ENCODE data around the gene RPL23.

The RPL23 gene

DNA sequence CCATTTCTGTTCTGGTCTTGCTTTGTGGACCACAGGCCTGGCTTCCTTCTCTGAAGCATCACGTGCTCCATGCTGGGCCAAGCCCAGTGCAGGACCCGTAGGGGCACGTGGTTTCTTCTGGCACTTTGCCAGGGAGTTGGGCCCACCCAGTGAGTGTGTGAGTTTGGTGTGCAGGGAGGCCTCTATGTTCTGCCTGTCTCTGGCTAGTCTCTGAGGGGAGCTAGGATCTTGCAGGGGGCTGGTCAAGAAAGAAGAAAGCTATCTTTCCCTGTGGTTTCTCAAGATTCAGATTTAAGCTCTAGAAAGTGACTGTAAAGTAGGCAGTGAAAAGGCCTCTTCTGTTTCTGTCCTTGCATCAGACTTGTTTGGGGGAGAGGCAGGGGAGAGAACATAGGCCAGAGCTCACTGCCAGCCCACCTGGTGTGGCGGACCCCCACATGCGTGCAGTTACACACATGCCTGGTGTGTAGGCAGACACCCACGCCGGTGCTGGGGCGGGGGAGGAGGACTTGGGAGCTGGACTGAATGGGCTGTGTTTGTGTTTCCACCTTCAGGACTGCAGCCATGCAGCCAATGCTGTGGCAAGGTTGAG is 28.2 kb upstream of the RPL23 start:
- DNase-seq (ENCODE audit: extremely low spot score), result peak; percentile 54

DNA sequence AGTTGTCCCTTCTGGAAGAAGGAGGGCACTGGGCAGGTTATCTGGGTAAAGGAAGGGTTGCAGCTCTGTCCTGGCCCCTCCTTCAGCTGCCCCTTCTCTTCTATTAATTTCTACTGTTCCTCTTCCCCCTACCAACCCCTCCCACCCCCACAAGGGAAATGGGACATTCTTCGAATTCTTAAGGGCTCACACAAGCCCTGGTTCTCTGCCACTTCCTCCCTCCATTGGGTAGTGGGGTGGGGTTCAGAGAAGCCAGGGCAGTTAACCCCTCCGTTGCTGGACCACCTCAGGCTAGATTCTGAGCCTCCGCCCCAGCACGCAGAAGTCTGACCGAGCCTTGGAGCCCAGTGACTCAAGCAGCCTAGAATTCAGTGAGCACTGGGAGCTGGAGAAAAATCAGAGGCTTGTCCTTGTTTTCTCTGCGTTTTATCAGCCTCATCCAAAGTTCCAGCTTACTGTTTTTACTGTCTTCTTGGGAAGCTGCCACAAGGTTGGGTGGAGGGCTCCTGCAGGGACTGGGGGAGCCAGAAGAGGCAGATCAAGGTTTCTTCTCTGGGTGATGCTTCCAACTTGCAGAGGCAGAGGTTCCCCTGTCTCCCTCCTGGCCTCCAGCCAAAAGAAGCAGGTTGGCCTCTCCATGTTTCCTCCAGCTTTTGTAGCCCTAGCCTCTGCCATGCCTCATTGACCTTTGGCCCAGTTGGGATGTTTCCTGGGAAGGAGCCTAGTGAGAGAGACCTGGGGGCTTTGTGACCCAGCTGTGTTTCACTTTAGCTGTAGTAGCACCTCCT is 26.6 kb upstream of the RPL23 start:
- CTCF ChIA-PET, result interaction anchor here (0.6 to 0.8 kb wide), 2 partner anchors 10 to 273 kb away, joined by 3 read pairs; partner anchors contain the start of gene LASP1
- POLR2A ChIA-PET, result interaction anchor here (2.7 to 4.0 kb wide), 2 partner anchors 9 to 26 kb away, joined by 10 to 42 read pairs; partner anchors contain the start of genes LASP1 and RPL23
- TF ChIP-seq ELF4 (IDR thresholded peaks at IDR 0.05) (no peak), FOXM1 (IDR thresholded peaks at IDR 0.05; ENCODE audit: borderline replicate concordance) (no peak), TARDBP (IDR thresholded peaks at IDR 0.05) (no peak), NFRKB (IDR thresholded peaks at IDR 0.05) (no peak), FOXA1 (IDR thresholded peaks at IDR 0.05) (no peak), SUZ12 (IDR thresholded peaks at IDR 0.05) (no peak), LEF1 (IDR thresholded peaks at IDR 0.05; ENCODE audit: borderline replicate concordance) (no peak), ZNF384 (IDR thresholded peaks at IDR 0.05) (no peak), ARNT (IDR thresholded peaks at IDR 0.05) (no peak), BHLHE40 (IDR thresholded peaks at IDR 0.05; ENCODE audit: borderline replicate concordance) (no peak), PKNOX1 (IDR thresholded peaks at IDR 0.05) (no peak), L3MBTL2 (conservative IDR thresholded peaks at IDR 0.05) (no peak), HDGF (IDR thresholded peaks at IDR 0.05; ENCODE audit: borderline replicate concordance) (no peak), SP1 (IDR thresholded peaks at IDR 0.05) (no peak), CTBP1 (IDR thresholded peaks at IDR 0.05; ENCODE audit: borderline replicate concordance) (no peak)
- DNase-seq (ENCODE audit: extremely low spot score), result no peak

More for the DNA sequence above, 28.2 kb upstream of the RPL23 start:
- TF ChIP-seq FOXA1 (IDR thresholded peaks at IDR 0.05) (no peak), L3MBTL2 (conservative IDR thresholded peaks at IDR 0.05) (peak; percentile 65)
- ChIA-PET POLR2A (interaction anchor here (0.8 to 4.0 kb wide), 6 partner anchors 10 to 318 kb away, joined by 3 to 42 read pairs (median 4); partner anchors contain the start of genes CWC25, LASP1, RPL19 and RPL23), CTCF (no interaction called here)

- no peak for TF ChIP-seq ARNT (IDR thresholded peaks at IDR 0.05)
- no peak for TF ChIP-seq LEF1 (IDR thresholded peaks at IDR 0.05; ENCODE audit: borderline replicate concordance)
- no peak for TF ChIP-seq L3MBTL2 (conservative IDR thresholded peaks at IDR 0.05)
- TF ChIP-seq FOXA1 (IDR thresholded peaks at IDR 0.05), result no peak
- TF ChIP-seq SP1 (IDR thresholded peaks at IDR 0.05), result no peak
- TF ChIP-seq BHLHE40 (IDR thresholded peaks at IDR 0.05; ENCODE audit: borderline replicate concordance), result no peak
- TF ChIP-seq HDGF (IDR thresholded peaks at IDR 0.05; ENCODE audit: borderline replicate concordance), result no peak
- no peak for TF ChIP-seq FOXM1 (IDR thresholded peaks at IDR 0.05; ENCODE audit: borderline replicate concordance)
- no peak for TF ChIP-seq ZNF384 (IDR thresholded peaks at IDR 0.05)
- TF ChIP-seq PKNOX1 (IDR thresholded peaks at IDR 0.05), result no peak
- no peak for TF ChIP-seq FOXK2 (IDR thresholded peaks at IDR 0.05)
- TF ChIP-seq SUZ12 (IDR thresholded peaks at IDR 0.05), result no peak
- TF ChIP-seq ELF4 (IDR thresholded peaks at IDR 0.05), result no peak
- POLR2A ChIA-PET, result no interaction called here
- CTCF ChIA-PET, result no interaction called here
- no peak for DNase-seq (ENCODE audit: extremely low spot score)
Measured at GRCh38 chr17:38877130-38877851, 23.8 kb upstream of the RPL23 start.

DNA sequence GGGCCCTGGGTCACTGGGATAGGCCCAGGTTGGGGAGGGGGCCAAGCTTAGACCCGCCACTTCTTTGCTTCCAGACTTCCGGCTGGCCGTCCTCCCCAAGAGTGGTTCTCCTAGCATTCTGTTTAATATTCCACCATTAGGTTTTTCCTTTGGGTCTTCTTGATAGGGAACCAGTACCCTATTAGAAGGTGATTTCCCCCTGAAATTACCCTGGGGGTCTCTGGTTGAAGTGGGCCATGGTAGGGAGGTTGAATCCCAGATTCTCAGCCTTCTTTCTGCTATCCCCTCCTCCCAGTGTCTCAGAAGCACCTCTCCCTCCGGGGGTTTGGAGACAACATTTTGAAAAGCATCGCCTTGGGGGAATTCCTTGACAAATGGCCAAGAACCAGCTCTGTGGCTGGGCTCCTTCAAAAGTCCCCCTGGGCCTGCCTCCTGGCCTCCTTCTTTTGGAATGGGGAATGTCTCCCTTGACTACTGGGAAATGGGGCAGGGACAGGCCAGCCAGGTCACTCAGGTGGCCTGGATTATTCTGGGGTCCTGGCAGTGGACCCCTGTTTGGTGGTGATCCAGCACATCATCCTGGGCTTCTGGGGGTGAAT is 22.1 kb upstream of the RPL23 start:
- TF ChIP-seq FOXK2 (IDR thresholded peaks at IDR 0.05) (no peak), ELF4 (IDR thresholded peaks at IDR 0.05) (no peak), ARNT (IDR thresholded peaks at IDR 0.05) (no peak), SUZ12 (IDR thresholded peaks at IDR 0.05) (no peak), FOXA1 (IDR thresholded peaks at IDR 0.05) (no peak), NFRKB (IDR thresholded peaks at IDR 0.05) (no peak)
- CTCF ChIA-PET, result no interaction called here
- no peak for DNase-seq (ENCODE audit: extremely low spot score)
- POLR2A ChIA-PET, result no interaction called here

- ChIA-PET POLR2A (interaction anchor here (8.4 kb wide), 1 partner anchor 21 kb away, joined by 125 read pairs; the partner anchor contains the start of gene RPL23), CTCF (interaction anchor here (0.7 kb wide), 1 partner anchor 300 kb away, joined by 3 read pairs; no protein-coding TSS in a partner anchor)
- TF ChIP-seq PKNOX1 (IDR thresholded peaks at IDR 0.05) (no peak), HDGF (IDR thresholded peaks at IDR 0.05; ENCODE audit: borderline replicate concordance) (no peak), ELF4 (IDR thresholded peaks at IDR 0.05) (no peak), CTBP1 (IDR thresholded peaks at IDR 0.05; ENCODE audit: borderline replicate concordance) (no peak), FOXA1 (IDR thresholded peaks at IDR 0.05) (no peak), ZNF384 (IDR thresholded peaks at IDR 0.05) (no peak), FOXM1 (IDR thresholded peaks at IDR 0.05; ENCODE audit: borderline replicate concordance) (no peak), SUZ12 (IDR thresholded peaks at IDR 0.05) (no peak), FOXK2 (IDR thresholded peaks at IDR 0.05) (no peak), TARDBP (IDR thresholded peaks at IDR 0.05) (no peak), L3MBTL2 (conservative IDR thresholded peaks at IDR 0.05) (no peak), BHLHE40 (IDR thresholded peaks at IDR 0.05; ENCODE audit: borderline replicate concordance) (no peak), ARNT (IDR thresholded peaks at IDR 0.05) (no peak), NFRKB (IDR thresholded peaks at IDR 0.05) (no peak), LEF1 (IDR thresholded peaks at IDR 0.05; ENCODE audit: borderline replicate concordance) (no peak), SP1 (IDR thresholded peaks at IDR 0.05) (no peak)
- no peak for DNase-seq (ENCODE audit: extremely low spot score)
Measured at GRCh38 chr17:38874505-38875400, 21.2 kb upstream of the RPL23 start.

All from HEK293T (cell line).